HFFc6 (cell line): ENCODE measurements around the gene C9orf50. TPM values are rescaled to one million over a fixed set of nuclear protein-coding genes. Genes with fewer than 3 reads are reported as not detected.

Experiments used
- DNase-seq: peaks from one replicate; pipeline ENCODE4 v3.0.0-alpha.2; 2018
- H3K27ac Mint-ChIP-seq: 2 replicates; pipeline ENCODE4 v1.8.0; 2020; ENCODE audit warnings: mild to moderate bottlenecking, mixed read lengths
- H3K27me3 Mint-ChIP-seq: 2 replicates; pipeline ENCODE4 v1.8.0; 2021; ENCODE audit warnings: mild to moderate bottlenecking, moderate library complexity, mixed read lengths; ENCODE audit not compliant: insufficient read depth
- H3K36me3 Mint-ChIP-seq: 2 replicates; pipeline ENCODE4 v1.8.0; 2021; ENCODE audit warnings: low read depth, mixed read lengths
- H3K4me1 Mint-ChIP-seq: 2 replicates; pipeline ENCODE4 v1.8.0; 2020; ENCODE audit warnings: low read depth, mixed read lengths
- H3K4me3 Mint-ChIP-seq: 2 replicates; pipeline ENCODE4 v1.8.0; 2020; ENCODE audit warnings: mild to moderate bottlenecking, moderate library complexity, mixed read lengths
- H3K9me3 Mint-ChIP-seq: 2 replicates; pipeline ENCODE4 v1.8.0; 2020; ENCODE audit warnings: mild to moderate bottlenecking, mixed read lengths
- CTCF ChIP-seq: fragments of 200-600 bp; sonication (generic); IDR thresholded peaks from 2 replicates; pipeline ENCODE4 v1.5.0; 2021; ENCODE audit warnings: antibody characterized with exemption, mild to moderate bottlenecking
- total RNA-seq, 6 experiments: library from RNA; stranded (reverse); fragmentation: NEBNext Ultra II Directional; extraction: Animal tissue kit (Norgen Biotek cat#: 25700); gene quantifications; 2 replicates in 1 of 6; 3 replicates in 5 of 6; pipeline ENCODE4 v1.2.3, GENCODE V29; 2021

C9orf50 gene
- total RNA-seq, 6 experiments from 2014 or later: 0.14 to 0.20 TPM; not detected in 4

DNA sequence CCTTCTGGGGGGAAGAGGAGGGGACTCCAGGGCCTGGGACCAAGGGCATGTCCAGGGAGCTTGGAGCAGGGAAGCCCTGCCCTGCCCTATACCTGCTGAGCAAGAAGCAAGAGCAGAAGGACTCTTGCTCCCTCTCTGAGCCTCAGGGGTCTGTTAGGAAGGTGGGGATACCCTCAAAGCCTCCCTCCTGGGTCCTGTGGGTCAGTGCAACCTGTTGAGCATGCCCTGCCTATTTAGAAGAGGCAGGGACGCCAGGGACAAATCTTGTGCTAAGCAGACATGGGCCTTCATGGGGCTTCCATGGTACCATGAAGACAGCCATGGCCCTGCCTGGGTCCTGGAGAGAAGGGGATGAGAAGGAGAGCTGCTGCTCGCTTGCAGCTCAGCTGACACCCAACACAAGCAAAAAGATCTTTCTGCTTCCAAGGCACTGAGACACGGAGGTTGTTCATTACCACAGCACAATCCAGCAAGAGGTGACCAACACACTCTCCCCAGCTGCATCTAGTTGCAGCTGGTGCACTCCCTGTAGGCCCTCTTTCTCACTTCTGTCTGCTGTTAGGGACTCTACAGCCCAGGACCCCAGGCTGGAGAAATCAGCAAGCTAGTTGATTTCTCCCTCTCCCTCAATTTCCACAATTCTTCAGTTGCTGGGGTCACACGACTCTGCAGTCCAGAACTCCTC is 39.3 kb downstream of the C9orf50 start:
- no peak overlapping the region; the same call in 1 of the 2 replicates for H3K27ac Mint-ChIP-seq
- H3K36me3 Mint-ChIP-seq: peaks cover 6% of the 10 kb centered on the region
- no peaks in the 10 kb centered on the region for H3K27me3 Mint-ChIP-seq
- DNase-seq: no peak
- no peak for TF ChIP-seq CTCF
- peaks cover 4% of the 10 kb centered on the region; the same call in 1 of the 2 replicates for H3K9me3 Mint-ChIP-seq
- peaks cover 16% of the 10 kb centered on the region for H3K4me1 Mint-ChIP-seq
- no peak overlapping the region for H3K4me3 Mint-ChIP-seq

DNA sequence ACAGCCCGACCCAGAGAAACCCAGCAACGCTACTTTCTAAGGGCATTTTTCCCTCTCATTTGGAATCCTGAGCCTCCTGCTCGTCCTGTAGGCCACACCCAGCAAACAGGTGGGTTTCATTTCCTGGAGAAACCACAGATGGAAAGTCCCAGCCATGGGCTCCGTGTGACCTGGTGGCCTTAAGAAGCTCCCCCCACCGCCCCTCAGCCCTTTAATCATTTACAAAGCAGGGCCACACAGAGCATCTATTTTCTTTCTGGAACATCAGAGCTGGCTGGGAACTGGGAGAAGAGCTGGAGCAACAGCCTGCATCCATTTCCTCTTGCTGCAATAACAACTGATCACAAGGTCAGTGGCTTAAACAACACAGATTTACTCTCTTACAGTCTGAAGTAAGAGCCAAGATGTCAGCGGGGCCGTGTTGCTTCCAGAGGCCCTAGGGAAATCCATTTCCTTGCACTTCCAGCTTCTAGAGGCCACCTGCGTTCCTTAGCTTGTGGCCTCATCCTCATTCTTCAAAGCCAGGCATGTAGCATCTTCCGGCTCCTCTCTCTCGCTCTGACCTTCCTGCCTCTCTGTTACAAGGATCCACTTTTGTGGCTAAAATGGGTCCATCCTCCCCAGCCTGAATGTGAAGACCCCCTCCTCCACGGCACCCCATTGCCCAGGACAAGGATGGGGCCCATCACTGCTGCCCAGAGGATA is 40.5 kb downstream of the C9orf50 start:
- H3K4me3 Mint-ChIP-seq: no peak overlapping the region
- DNase-seq: no peak
- peaks cover 3% of the 10 kb centered on the region; the same call in 1 of the 2 replicates for H3K27me3 Mint-ChIP-seq
- peaks cover 9% of the 10 kb centered on the region; the same call in 1 of the 2 replicates for H3K9me3 Mint-ChIP-seq
- TF ChIP-seq CTCF: no peak
- H3K27ac Mint-ChIP-seq: no peak overlapping the region
- peaks cover 6% of the 10 kb centered on the region for H3K36me3 Mint-ChIP-seq
- H3K4me1 Mint-ChIP-seq: peaks cover 29% of the 10 kb centered on the region

GRCh38 chr9:129579294-129579693 is 41.6 kb downstream of the C9orf50 start:
- no peak for TF ChIP-seq CTCF
- Mint-ChIP-seq H3K27me3 (peaks cover 3% of the 10 kb centered on the region), H3K4me1 (peaks cover 31% of the 10 kb centered on the region), H3K36me3 (peaks cover 6% of the 10 kb centered on the region), H3K9me3 (peaks cover 9% of the 10 kb centered on the region; the same call in 1 of the 2 replicates), H3K27ac (no peak overlapping the region), H3K4me3 (no peak overlapping the region)
- no peak for DNase-seq

DNA sequence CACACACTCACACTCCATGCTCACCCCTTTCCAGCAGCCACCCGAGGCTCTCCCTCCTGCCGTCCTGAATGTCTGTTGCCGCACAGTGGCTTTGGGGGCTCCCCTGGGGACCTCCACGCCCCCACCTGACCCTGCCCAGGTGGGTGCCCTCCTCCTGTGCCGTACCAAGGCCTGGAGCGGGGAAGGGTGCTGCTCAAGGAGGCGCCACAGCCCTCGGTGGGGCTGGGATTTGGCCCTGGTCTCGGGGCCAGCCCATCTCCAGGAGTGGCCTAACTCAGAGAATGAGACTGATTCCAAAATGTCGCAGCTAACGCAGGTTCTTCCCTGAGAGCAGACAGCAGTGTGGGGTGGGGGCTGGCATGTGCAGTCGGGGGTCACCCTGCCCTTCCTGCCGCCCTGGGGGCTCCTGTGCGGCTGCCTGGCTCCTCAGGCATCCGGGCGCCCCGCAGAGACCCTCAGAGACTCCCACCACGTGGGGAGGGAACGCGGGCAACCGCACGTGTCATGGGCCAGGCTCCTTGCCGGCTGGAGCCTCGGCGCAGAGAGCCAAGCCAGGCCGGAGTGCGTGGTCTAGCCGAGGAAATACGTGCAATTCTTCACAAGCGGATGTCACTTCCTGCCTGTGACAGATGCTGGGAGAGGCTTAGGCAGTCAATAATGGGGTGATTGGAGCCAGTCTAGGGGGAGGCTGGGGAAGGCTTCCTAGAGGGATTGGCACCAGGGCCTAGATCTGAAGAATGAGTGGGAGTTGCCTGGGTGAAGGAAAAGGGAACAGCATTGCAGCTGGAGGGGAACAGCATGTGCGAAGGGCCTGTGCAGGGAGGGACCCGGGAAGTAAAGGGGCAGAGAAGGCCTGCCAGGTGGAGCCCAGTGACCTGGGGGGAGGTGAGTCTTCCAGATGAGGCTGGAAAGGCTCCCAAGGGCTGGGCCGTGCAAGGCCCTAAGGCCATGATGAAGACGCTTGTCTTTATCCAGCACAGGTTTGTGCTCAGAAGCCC is 44.1 kb downstream of the C9orf50 start:
- Mint-ChIP-seq H3K4me1 (peaks cover 38% of the 10 kb centered on the region), H3K27ac (peak overlapping the region; percentile 90), H3K36me3 (peaks cover 14% of the 10 kb centered on the region), H3K9me3 (peaks cover 15% of the 10 kb centered on the region), H3K27me3 (peaks cover 3% of the 10 kb centered on the region), H3K4me3 (peak overlapping the region; percentile 53)
- TF ChIP-seq CTCF: no peak
- peak; percentile 63 for DNase-seq

- no peak for TF ChIP-seq CTCF
- H3K9me3 Mint-ChIP-seq: peaks cover 15% of the 10 kb centered on the region
- no peak for DNase-seq
- H3K36me3 Mint-ChIP-seq: peaks cover 14% of the 10 kb centered on the region
- H3K27me3 Mint-ChIP-seq: peaks cover 6% of the 10 kb centered on the region
- peak overlapping the region; percentile 53 for H3K4me3 Mint-ChIP-seq
- H3K4me1 Mint-ChIP-seq: peaks cover 48% of the 10 kb centered on the region
- H3K27ac Mint-ChIP-seq: peak overlapping the region; percentile 90
Measured at GRCh38 chr9:129575818-129576217, 45.1 kb downstream of the C9orf50 start.
